PC-9 (cell line): ENCODE results near the gene SERTAD2. TPM values are rescaled to one million over a fixed set of nuclear protein-coding genes. Genes with fewer than 3 reads are reported as not detected.

Source experiments
- BruUV-seq: library from RNA; stranded (reverse); fragments of 400-500 nt; replicated peaks from 2 replicates; lab custom pipeline; 2021; lab: Mats Ljungman, UMichigan
- CTCF ChIA-PET: fragments of 300-600 bp; sonication (Branson Sonifier 250); formaldehyde crosslinking; loops from one replicate; lab custom pipeline; 2022; ENCODE audit warnings: antibody characterized with exemption; lab: Charles Lee
- POLR2A ChIA-PET: fragments of 300-600 bp; sonication (Branson Sonifier 250); formaldehyde crosslinking; loops from one replicate; lab custom pipeline; 2022; ENCODE audit warnings: antibody characterized with exemption; ENCODE audit not compliant: unreplicated experiment; lab: Charles Lee
- DNase-seq, 2 experiments: peaks; one replicate each; pipeline versions ENCODE4 v3.0.0 to v3.0.0-alpha.2; 2015 to 2022; ENCODE audit warnings: mixed read lengths in 1 of 2
- H2AFZ ChIP-seq: fragments of 200-600 bp; sonication (generic); 2 replicates; pipeline ENCODE4 v1.8.1; 2017; ENCODE audit warnings: antibody characterized with exemption
- H3F3A ChIP-seq: fragments of 200-600 bp; sonication (generic); 2 replicates; pipeline ENCODE4 v1.8.1; 2017; ENCODE audit warnings: antibody characterized with exemption, mild to moderate bottlenecking, low read depth; ENCODE audit not compliant: insufficient read depth
- H3K27ac ChIP-seq: fragments of 200-600 bp; sonication (generic); 2 replicates; pipeline ENCODE4 v1.6.1; 2016; ENCODE audit warnings: mixed run types
- H3K27me3 ChIP-seq: fragments of 200-600 bp; sonication (generic); 2 replicates; pipeline ENCODE4 v1.6.1; 2016; ENCODE audit warnings: low read depth, mixed run types; ENCODE audit not compliant: insufficient read depth
- H3K36me3 ChIP-seq: fragments of 200-600 bp; sonication (generic); 2 replicates; pipeline ENCODE4 v1.6.1; 2016; ENCODE audit warnings: low read depth, mixed run types
- H3K4me1 ChIP-seq: fragments of 200-600 bp; sonication (generic); replicated peaks from 2 replicates; pipeline ENCODE4 v1.6.1; 2016; ENCODE audit warnings: mixed run types; ENCODE audit not compliant: insufficient read depth
- H3K4me2 ChIP-seq: fragments of 200-600 bp; sonication (generic); 2 replicates; pipeline ENCODE4 v1.6.1; 2017; ENCODE audit warnings: mixed run types
- H3K4me3 ChIP-seq: fragments of 200-600 bp; sonication (generic); 2 replicates; pipeline ENCODE4 v1.6.1; 2016; ENCODE audit warnings: mixed run types
- H3K79me2 ChIP-seq: fragments of 200-600 bp; sonication (generic); 2 replicates; pipeline ENCODE4 v1.6.1; 2017; ENCODE audit warnings: low read depth, mixed run types
- H3K9me2 ChIP-seq: fragments of 200-600 bp; sonication (generic); 2 replicates; pipeline ENCODE4 v1.8.1; 2017; ENCODE audit warnings: mild to moderate bottlenecking; ENCODE audit not compliant: insufficient read depth
- H3K9me3 ChIP-seq: fragments of 200-600 bp; sonication (generic); 2 replicates; pipeline ENCODE4 v1.8.1; 2016; ENCODE audit warnings: low read depth; ENCODE audit not compliant: insufficient read depth
- H4K20me1 ChIP-seq: fragments of 200-600 bp; sonication (generic); 2 replicates; pipeline ENCODE4 v1.8.1; 2017; ENCODE audit not compliant: insufficient read depth
- CTCF ChIP-seq: fragments of 200-600 bp; sonication (generic); conservative IDR thresholded peaks from 2 replicates; pipeline ENCODE4 v1.6.1; 2017; ENCODE audit warnings: mixed run types, antibody characterized with exemption, mild to moderate bottlenecking, moderate library complexity
- EZH2 ChIP-seq: fragments of 200-600 bp; sonication (generic); IDR thresholded peaks from 2 replicates; pipeline ENCODE4 v1.8.0; 2017; ENCODE audit warnings: antibody characterized with exemption, low read depth
- intact Hi-C: fragments of 100-400 bp; cut with micrococcal nuclease; formaldehyde crosslinking; loops from one replicate; pipeline ENCODE4 v1.10.0; 2022; ENCODE audit not compliant: unreplicated experiment
- total RNA-seq: library from RNA; stranded (reverse); gene quantifications from 2 replicates; pipeline ENCODE4 v1.2.3, GENCODE V29; 2021

Gene SERTAD2
- total RNA-seq, 1 experiment from 2014 or later: 31.4 TPM

- POLR2A ChIA-PET: no interaction called here
- no peaks in the 10 kb centered on the region for H3K27me3 ChIP-seq
- intact Hi-C loops: no loop called here
- no peak overlapping the region for H2AFZ ChIP-seq
- H3K27ac ChIP-seq: no peak overlapping the region
- no peaks in the 10 kb centered on the region for H3K79me2 ChIP-seq
- no peaks in the 10 kb centered on the region for H3K9me2 ChIP-seq
- no peak overlapping the region for H3K4me2 ChIP-seq
- no peaks in the 10 kb centered on the region for H3K36me3 ChIP-seq
- BruUV-seq: no TSS peak
- no peak for DNase-seq
- H3K4me3 ChIP-seq: no peak overlapping the region
- H3F3A ChIP-seq: no peaks in the 10 kb centered on the region
- CTCF ChIA-PET: no interaction called here
- TF ChIP-seq CTCF (no peak), EZH2 (no peak)
- no peaks in the 10 kb centered on the region for H3K9me3 ChIP-seq
- H3K4me1 ChIP-seq: no peaks in the 10 kb centered on the region
- no peaks in the 10 kb centered on the region for H4K20me1 ChIP-seq
These were observed 15.6 kb upstream of the SERTAD2 start for GRCh38 chr2:64669288-64669687.

DNA sequence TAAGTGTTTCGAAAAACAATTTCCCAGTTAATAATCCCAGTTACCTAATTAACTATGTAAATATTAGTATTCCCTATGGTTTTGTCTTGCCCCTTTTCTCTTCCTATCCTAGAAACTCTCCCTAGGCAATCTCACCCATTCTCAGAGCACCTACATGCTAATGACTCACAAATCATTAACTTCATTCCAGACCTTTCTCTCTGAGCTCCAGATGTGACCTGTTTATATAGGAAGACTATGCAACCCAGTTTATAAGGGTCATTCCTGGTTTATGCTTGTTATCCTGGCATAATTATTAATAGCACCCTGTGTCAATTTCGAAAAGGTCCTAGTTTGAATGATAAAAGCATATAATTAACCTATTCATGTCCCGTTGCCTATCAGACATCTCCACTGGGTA, 14.8 kb upstream of the SERTAD2 start:
- TF ChIP-seq CTCF: no peak
- TF ChIP-seq EZH2: no peak
- no peak for DNase-seq
- intact Hi-C loops: no loop called here
- Histone ChIP-seq H3K27me3 (no peaks in the 10 kb centered on the region), H3F3A (no peaks in the 10 kb centered on the region), H3K4me3 (no peak overlapping the region), H3K27ac (no peak overlapping the region), H3K4me2 (no peak overlapping the region), H4K20me1 (no peaks in the 10 kb centered on the region), H3K9me3 (no peaks in the 10 kb centered on the region), H3K79me2 (no peaks in the 10 kb centered on the region), H2AFZ (no peak overlapping the region), H3K9me2 (no peaks in the 10 kb centered on the region), H3K4me1 (no peaks in the 10 kb centered on the region), H3K36me3 (no peaks in the 10 kb centered on the region)
- CTCF ChIA-PET: no interaction called here
- no TSS peak for BruUV-seq
- POLR2A ChIA-PET: no interaction called here

DNA sequence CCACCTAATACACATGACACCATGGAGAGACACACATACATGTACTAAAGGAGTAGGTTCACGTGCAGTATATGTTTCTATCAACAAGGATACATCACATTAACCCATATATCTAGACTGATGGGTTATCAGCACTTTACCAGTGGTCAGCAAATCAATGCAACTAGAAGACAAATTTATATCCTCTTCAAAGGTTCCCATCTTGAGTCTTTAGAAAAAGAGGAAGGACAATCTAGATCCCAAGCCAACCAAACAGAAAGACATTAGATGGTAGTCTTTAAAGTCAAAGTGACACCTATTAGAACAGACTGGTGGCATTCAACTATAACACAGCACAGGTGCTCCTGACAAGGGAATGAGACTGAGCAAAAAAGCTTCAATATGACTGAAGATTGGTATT, 13.8 kb upstream of the SERTAD2 start:
- intact Hi-C loops: no loop called here
- DNase-seq: no peak
- BruUV-seq: no TSS peak
- TF ChIP-seq CTCF (no peak), EZH2 (no peak)
- Histone ChIP-seq H3K9me3 (no peaks in the 10 kb centered on the region), H4K20me1 (no peaks in the 10 kb centered on the region), H3K4me2 (no peak overlapping the region), H3F3A (no peaks in the 10 kb centered on the region), H3K36me3 (no peaks in the 10 kb centered on the region), H3K4me3 (no peak overlapping the region), H3K79me2 (no peaks in the 10 kb centered on the region), H3K27me3 (no peaks in the 10 kb centered on the region), H3K27ac (no peak overlapping the region), H3K9me2 (no peaks in the 10 kb centered on the region), H2AFZ (no peak overlapping the region), H3K4me1 (no peaks in the 10 kb centered on the region)
- ChIA-PET CTCF (no interaction called here), POLR2A (interaction anchor here (0.7 kb wide), 1 partner anchor 83 kb away, joined by 3 read pairs; no protein-coding TSS in a partner anchor)
